ENCODE data around the gene MYOM1.

The MYOM1 gene

GRCh38 chr18:3058328-3059191 is 161.2 kb downstream of the MYOM1 start:
- TF ChIP-seq RAD21 (IDR thresholded peaks at IDR 0.05; ENCODE audit: low read depth) (no peak), USF1 (IDR thresholded peaks at IDR 0.05) (no peak), EGR1 (IDR thresholded peaks at IDR 0.05) (no peak), ZBTB7A (IDR thresholded peaks at IDR 0.05; ENCODE audit: low read depth) (no peak), MAX (IDR thresholded peaks at IDR 0.05) (no peak), TAF1 (IDR thresholded peaks at IDR 0.05; ENCODE audit: low read depth) (no peak), FOXM1 (IDR thresholded peaks at IDR 0.05; ENCODE audit: borderline replicate concordance, low read depth) (no peak), CEBPB (IDR thresholded peaks at IDR 0.05) (no peak), REST (IDR thresholded peaks at IDR 0.05; ENCODE audit: low read depth) (no peak), CREB1 (IDR thresholded peaks at IDR 0.05; ENCODE audit: low read depth) (no peak), NFIC (IDR thresholded peaks at IDR 0.05) (no peak), TCF12 (IDR thresholded peaks at IDR 0.05; ENCODE audit: low read depth) (no peak), EP300 (IDR thresholded peaks at IDR 0.05; ENCODE audit: borderline replicate concordance) (no peak)

GRCh38 chr18:3057526-3057925 is 162.2 kb downstream of the MYOM1 start:
- TF ChIP-seq ZBTB7A (IDR thresholded peaks at IDR 0.05; ENCODE audit: low read depth) (no peak), MAX (IDR thresholded peaks at IDR 0.05) (no peak), RAD21 (IDR thresholded peaks at IDR 0.05; ENCODE audit: low read depth) (no peak), CREB1 (IDR thresholded peaks at IDR 0.05; ENCODE audit: low read depth) (no peak), USF1 (IDR thresholded peaks at IDR 0.05) (no peak), TCF12 (IDR thresholded peaks at IDR 0.05; ENCODE audit: low read depth) (no peak), TEAD4 (IDR thresholded peaks at IDR 0.05) (no peak), EGR1 (IDR thresholded peaks at IDR 0.05) (no peak), TAF1 (IDR thresholded peaks at IDR 0.05; ENCODE audit: low read depth) (no peak), YY1 (IDR thresholded peaks at IDR 0.05; ENCODE audit: low read depth) (no peak), FOXM1 (IDR thresholded peaks at IDR 0.05; ENCODE audit: borderline replicate concordance, low read depth) (no peak), CEBPB (IDR thresholded peaks at IDR 0.05) (no peak), REST (IDR thresholded peaks at IDR 0.05; ENCODE audit: low read depth) (no peak), EP300 (IDR thresholded peaks at IDR 0.05; ENCODE audit: borderline replicate concordance) (no peak), NFIC (IDR thresholded peaks at IDR 0.05) (no peak)

- TF ChIP-seq CEBPB (IDR thresholded peaks at IDR 0.05): no peak
- no peak for TF ChIP-seq TAF1 (IDR thresholded peaks at IDR 0.05; ENCODE audit: low read depth)
- no peak for TF ChIP-seq RAD21 (IDR thresholded peaks at IDR 0.05; ENCODE audit: low read depth)
- TF ChIP-seq TEAD4 (IDR thresholded peaks at IDR 0.05): no peak
- TF ChIP-seq ZBTB7A (IDR thresholded peaks at IDR 0.05; ENCODE audit: low read depth): no peak
- no peak for TF ChIP-seq EP300 (IDR thresholded peaks at IDR 0.05; ENCODE audit: borderline replicate concordance)
- no peak for TF ChIP-seq TCF12 (IDR thresholded peaks at IDR 0.05; ENCODE audit: low read depth)
- TF ChIP-seq EGR1 (IDR thresholded peaks at IDR 0.05): no peak
- TF ChIP-seq USF1 (IDR thresholded peaks at IDR 0.05): no peak
- no peak for TF ChIP-seq FOXM1 (IDR thresholded peaks at IDR 0.05; ENCODE audit: borderline replicate concordance, low read depth)
- no peak for TF ChIP-seq MAX (IDR thresholded peaks at IDR 0.05)
- no peak for TF ChIP-seq CREB1 (IDR thresholded peaks at IDR 0.05; ENCODE audit: low read depth)
- TF ChIP-seq NFIC (IDR thresholded peaks at IDR 0.05): no peak
Observed at GRCh38 chr18:3056311-3056710, 163.5 kb downstream of the MYOM1 start.

GRCh38 chr18:3055816-3056215 is 164.0 kb downstream of the MYOM1 start:
- TF ChIP-seq YY1 (IDR thresholded peaks at IDR 0.05; ENCODE audit: low read depth) (no peak), FOXM1 (IDR thresholded peaks at IDR 0.05; ENCODE audit: borderline replicate concordance, low read depth) (no peak), TAF1 (IDR thresholded peaks at IDR 0.05; ENCODE audit: low read depth) (no peak), MAX (IDR thresholded peaks at IDR 0.05) (no peak), CREB1 (IDR thresholded peaks at IDR 0.05; ENCODE audit: low read depth) (no peak), EP300 (IDR thresholded peaks at IDR 0.05; ENCODE audit: borderline replicate concordance) (no peak), CEBPB (IDR thresholded peaks at IDR 0.05) (no peak), ZBTB7A (IDR thresholded peaks at IDR 0.05; ENCODE audit: low read depth) (no peak), TCF12 (IDR thresholded peaks at IDR 0.05; ENCODE audit: low read depth) (no peak), RAD21 (IDR thresholded peaks at IDR 0.05; ENCODE audit: low read depth) (no peak)

All from Ishikawa (cell line).